ENCODE results near the gene RAD51B.

RAD51B gene

DNA sequence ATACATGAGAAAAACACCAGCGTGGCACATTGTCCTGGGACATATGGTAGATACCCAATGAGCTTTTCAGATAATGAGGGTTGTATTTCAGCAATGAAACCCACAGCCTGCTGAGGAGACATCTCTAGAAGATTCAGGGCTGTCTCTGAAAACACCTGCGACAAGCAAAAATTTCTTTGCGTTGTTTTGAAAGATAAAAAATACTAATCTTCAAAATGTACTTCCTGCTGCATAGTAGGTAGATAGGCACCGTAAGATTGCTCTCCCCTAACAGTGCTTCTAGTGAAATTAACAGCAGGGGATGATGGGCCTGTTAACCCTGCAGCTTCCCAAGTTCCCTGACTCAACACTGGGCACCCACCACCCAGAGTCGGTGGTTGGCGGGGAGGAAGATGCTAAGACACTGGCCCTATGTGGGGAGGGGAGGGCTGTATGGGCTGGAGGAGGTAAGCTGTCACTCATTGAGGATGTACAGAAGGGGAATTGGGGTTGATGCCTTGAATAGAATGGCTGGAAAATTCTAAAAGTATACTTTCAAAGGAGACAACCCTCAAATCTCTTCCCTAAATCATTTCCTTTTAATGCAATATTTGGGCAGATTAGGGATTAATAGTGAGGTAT is 953.3 kb downstream of the RAD51B start:
- no peak for FAIRE-seq

GRCh38 chr14:68774771-68775613 is 955.4 kb downstream of the RAD51B start:
- no peak for FAIRE-seq

GRCh38 chr14:68775614-68776126 is 956.1 kb downstream of the RAD51B start:
- FAIRE-seq, result no peak

DNA sequence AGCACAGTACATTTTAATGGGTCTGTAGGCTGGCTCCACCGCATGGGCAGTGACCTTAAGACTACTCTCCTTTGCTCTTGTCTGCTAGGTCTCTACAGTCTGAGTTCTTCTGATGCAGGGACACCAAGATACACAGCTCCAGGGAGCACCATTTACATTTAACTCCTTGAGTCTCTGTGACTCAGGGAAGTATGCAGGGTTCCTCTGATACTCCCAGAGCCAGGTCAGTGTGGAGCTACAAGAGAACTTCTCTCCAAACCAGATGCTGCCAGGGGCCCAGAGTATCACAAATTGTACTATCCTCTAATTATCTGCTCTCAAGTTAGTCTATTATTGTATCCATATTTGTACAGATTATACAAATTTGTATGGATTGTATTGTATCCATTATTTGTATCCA is 958.1 kb downstream of the RAD51B start:
- FAIRE-seq, result no peak

Measured in TTC549 (cell line).